ENCODE results near the gene MCRS1. TPM values are rescaled to one million over a fixed set of nuclear protein-coding genes. Genes with fewer than 3 reads are reported as not detected.

MCRS1 gene
- total RNA-seq, 1 donor from 2014 or later: 97.9 TPM

GRCh38 chr12:49543221-49543913 is 24.6 kb downstream of the MCRS1 start:
- peak; percentile 3 for DNase-seq
- intact Hi-C loops (cut with micrococcal nuclease): no loop called here
- peaks cover 72% of the 10 kb centered on the region for H3K27me3 ChIP-seq (ENCODE audit: low read depth)
- H3K27ac ChIP-seq (replicated peaks): no peak overlapping the region
- H3K9me3 ChIP-seq (replicated peaks): no peaks in the 10 kb centered on the region
- H3K4me3 ChIP-seq: no peak overlapping the region
- peaks cover 7% of the 10 kb centered on the region for H3K4me1 ChIP-seq
- no peaks in the 10 kb centered on the region for H3K36me3 ChIP-seq
- TF ChIP-seq CTCF (IDR thresholded peaks at IDR 0.05; ENCODE audit: borderline replicate concordance): no peak

- H3K36me3 ChIP-seq: no peaks in the 10 kb centered on the region
- H3K4me3 ChIP-seq: no peak overlapping the region
- DNase-seq: peak; percentile 8
- no peak overlapping the region for H3K27ac ChIP-seq (replicated peaks)
- intact Hi-C loops (cut with micrococcal nuclease): no loop called here
- H3K9me3 ChIP-seq (replicated peaks): no peaks in the 10 kb centered on the region
- peaks cover 13% of the 10 kb centered on the region for H3K4me1 ChIP-seq
- no peak for TF ChIP-seq CTCF (IDR thresholded peaks at IDR 0.05; ENCODE audit: borderline replicate concordance)
- peaks cover 72% of the 10 kb centered on the region for H3K27me3 ChIP-seq (ENCODE audit: low read depth)
These were observed 25.3 kb downstream of the MCRS1 start for GRCh38 chr12:49542592-49543160.

GRCh38 chr12:49541911-49542505 is 25.9 kb downstream of the MCRS1 start:
- no peaks in the 10 kb centered on the region for H3K9me3 ChIP-seq (replicated peaks)
- no peak overlapping the region for H3K4me3 ChIP-seq
- H3K36me3 ChIP-seq: no peaks in the 10 kb centered on the region
- H3K27ac ChIP-seq (replicated peaks): no peak overlapping the region
- TF ChIP-seq CTCF (IDR thresholded peaks at IDR 0.05; ENCODE audit: borderline replicate concordance): no peak
- DNase-seq: no peak
- peaks cover 20% of the 10 kb centered on the region for H3K4me1 ChIP-seq
- intact Hi-C loops (cut with micrococcal nuclease): no loop called here
- H3K27me3 ChIP-seq (ENCODE audit: low read depth): peaks cover 72% of the 10 kb centered on the region

- Histone ChIP-seq H3K4me3 (no peak overlapping the region), H3K27me3 (ENCODE audit: low read depth) (peaks cover 72% of the 10 kb centered on the region)
- intact Hi-C loops (cut with micrococcal nuclease): no loop called here
These were observed 26.6 kb downstream of the MCRS1 start for GRCh38 chr12:49541140-49541861.

More at GRCh38 chr12:49541140-49541861, 26.6 kb downstream of the MCRS1 start:
- peaks cover 21% of the 10 kb centered on the region for H3K4me1 ChIP-seq
- no peak for TF ChIP-seq CTCF (IDR thresholded peaks at IDR 0.05; ENCODE audit: borderline replicate concordance)
- H3K27ac ChIP-seq (replicated peaks): no peak overlapping the region
- DNase-seq: no peak
- H3K36me3 ChIP-seq: no peaks in the 10 kb centered on the region
- H3K9me3 ChIP-seq (replicated peaks): no peaks in the 10 kb centered on the region

Measured in left ventricle myocardium inferior (tissue), 1 donor.